ENCODE results near the gene KIRREL1.

DNA sequence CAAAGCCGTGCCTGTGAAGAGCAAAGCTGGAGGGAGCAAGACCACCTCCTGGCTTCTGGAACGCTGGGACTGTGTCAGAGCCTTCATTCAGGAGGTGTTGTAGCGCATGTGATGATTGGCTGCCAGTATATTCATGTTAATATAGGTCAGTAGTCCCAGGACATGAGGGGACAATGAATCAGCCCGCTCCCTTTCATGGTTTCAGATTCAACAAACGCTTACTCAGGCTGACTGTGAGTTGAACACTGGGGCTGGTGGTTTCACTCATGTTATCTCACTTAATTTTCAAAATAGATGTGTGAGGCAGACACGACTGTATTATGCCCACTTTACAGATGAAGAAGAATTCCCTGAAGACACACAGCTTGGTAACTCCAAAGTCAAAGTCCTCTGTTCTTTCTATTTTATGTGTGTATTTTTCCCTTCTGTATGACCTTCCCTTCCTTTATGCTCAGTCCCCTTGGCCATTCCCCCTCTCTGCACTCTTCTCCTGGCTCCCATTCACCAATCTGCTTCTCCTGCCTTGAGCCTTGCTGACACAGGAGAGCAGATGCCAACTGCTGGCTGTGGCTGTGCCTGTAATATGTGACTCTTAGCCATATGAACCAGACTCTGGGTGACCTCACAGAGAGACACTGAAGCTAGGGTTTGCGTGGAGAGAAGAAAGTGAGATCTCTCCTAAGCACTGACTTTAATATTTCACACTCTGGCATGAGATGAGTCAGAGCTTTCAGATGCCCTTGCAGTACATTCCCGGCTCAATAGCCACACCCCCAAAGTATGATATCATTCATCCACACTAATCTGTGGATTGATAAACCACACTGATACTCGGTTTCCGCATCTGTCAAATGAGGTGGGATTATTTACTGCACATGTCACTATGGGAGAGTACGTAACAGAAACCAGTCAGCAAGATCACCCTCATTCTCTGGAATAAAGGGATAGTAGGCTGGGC, 31.4 kb upstream of the KIRREL1 start:
- no peak for TF ChIP-seq CTCF (IDR thresholded peaks at IDR 0.05; ENCODE audit: insufficient read depth, low read depth, low read length)
- TF ChIP-seq EZH2 (IDR thresholded peaks at IDR 0.05; ENCODE audit: insufficient read depth, low read length), result no peak
